Raji (cell line): ENCODE data around the gene PSTPIP2.

ENCODE experiments used
- POLR2A ChIP-seq: IDR thresholded peaks from 2 replicates; pipeline ENCODE4 v1.6.1; 2011; ENCODE audit warnings: low read depth, low read length, control low read depth; ENCODE audit not compliant: insufficient read depth

The PSTPIP2 gene

GRCh38 chr18:45938488-45938935 is 133.5 kb downstream of the PSTPIP2 start:
- no peak for TF ChIP-seq POLR2A

DNA sequence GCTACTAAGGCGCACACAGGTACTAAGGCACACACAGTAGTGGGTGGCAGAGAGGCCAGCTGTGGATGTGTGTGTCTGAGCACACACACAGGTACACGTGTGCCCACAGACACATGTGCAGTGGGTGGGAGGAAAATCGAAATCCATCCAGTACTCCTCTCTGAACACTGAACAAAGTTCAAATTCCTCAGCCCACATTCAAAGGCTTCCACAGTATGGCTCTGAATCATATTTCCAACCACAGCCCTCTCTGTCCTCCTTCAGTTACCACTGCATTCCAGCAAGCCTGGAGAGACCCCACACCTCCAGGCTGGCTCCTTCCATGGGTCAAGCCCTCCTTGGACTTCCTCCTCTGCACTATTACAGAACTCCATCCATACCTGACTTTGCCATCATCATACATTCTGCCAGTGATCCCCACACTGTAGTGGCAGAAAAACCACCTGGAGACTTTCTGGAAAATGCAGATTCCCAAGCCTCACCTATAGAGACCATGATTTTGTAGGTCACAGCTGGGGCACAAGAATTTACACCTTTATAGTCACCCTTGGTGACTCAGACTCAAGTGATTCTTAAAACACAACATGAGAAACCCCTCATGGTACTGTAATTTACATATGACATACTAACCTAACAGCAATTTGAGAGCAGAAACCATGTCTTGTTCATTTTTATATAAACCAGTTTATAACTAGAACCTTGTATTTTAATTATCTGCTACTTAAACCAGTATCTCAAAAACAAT is 136.3 kb downstream of the PSTPIP2 start:
- no peak for TF ChIP-seq POLR2A
